ENCODE measurements around the gene INPP5E.

INPP5E gene

DNA sequence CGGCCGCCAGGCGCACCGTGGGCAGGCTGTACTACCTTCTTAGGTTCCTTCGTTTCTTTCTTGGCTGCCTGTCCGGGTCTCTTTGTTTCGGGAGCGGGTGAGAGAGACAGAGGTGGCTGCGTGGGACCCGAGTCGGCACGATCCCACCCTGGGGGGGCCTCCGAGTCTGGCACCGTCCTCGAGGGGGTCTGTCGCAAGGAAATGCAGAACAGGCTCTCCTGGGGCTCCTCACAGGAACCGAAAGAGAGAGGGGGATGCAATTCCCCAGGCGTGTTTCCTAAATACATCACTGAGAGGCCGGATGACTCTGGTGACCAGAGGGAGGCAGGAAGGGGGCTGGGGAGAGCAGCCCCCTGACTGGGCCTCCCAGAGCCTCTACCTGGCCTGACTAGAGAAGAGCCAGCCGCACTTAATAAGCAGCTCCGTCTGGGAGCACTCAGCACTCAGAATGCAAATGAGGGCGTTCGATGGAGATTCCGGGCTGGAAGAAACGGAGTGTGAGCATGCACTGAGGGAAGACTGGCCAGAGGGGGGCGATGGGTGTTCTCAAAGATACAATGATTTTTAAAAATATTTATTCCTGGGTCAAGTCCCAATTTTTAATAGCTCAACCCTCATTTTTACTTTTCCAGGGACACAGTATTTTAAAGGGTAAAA, 11.7 kb upstream of the INPP5E start:
- DNase-seq (ENCODE audit: extremely low read depth in 1 of 2, low read depth in 1 of 2), result no peak

DNA sequence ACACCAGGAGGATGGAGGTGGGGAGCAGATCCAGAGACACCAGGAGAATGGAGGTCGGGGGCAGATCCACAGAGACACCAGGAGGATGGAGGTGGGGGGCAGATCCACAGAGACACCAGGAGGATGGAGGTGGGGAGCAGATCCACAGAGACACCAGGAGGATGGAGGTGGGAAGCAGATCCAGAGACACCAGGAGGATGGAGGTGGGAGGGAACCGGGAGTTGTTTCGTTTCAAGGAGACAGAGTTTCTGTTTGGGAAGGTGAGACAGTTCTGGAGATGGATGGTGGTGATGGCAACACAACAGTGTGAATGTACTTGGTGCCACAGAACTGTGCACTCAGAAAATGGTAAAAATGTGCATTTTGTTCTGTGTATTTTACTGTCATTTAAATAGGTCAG, 9.0 kb upstream of the INPP5E start:
- no peak for DNase-seq (ENCODE audit: extremely low read depth in 1 of 2, low read depth in 1 of 2)

- DNase-seq (ENCODE audit: extremely low read depth in 1 of 2, low read depth in 1 of 2), result no peak
Measured at GRCh38 chr9:136447173-136447778, 7.6 kb upstream of the INPP5E start.

- DNase-seq (ENCODE audit: extremely low read depth in 1 of 2, low read depth in 1 of 2), result no peak
Measured at GRCh38 chr9:136445799-136446198, 6.2 kb upstream of the INPP5E start.

DNA sequence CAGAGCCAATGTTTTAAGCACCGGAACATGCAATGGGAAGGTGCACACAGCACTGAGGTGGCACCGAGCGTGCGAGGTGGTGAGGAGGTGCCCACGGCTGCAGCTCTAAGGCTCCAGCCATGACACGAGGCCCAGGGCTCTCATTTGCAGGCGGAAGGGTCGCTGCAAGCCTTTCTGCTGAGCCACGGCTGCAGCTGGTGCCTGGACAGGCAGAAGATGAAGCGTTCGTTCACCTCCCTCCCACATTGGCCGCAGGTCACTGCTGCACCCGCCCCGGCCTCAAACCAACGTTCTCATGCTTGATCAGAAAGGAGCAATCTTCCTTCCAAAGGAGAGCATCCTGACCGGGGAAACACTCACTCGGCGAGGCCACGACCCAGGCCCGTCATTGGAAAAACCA, 4.5 kb upstream of the INPP5E start:
- no peak for DNase-seq (ENCODE audit: extremely low read depth in 1 of 2, low read depth in 1 of 2)

- DNase-seq (ENCODE audit: extremely low read depth in 1 of 2, low read depth in 1 of 2), result no peak
Measured at GRCh38 chr9:136443687-136444086, 4.0 kb upstream of the INPP5E start.

DNA sequence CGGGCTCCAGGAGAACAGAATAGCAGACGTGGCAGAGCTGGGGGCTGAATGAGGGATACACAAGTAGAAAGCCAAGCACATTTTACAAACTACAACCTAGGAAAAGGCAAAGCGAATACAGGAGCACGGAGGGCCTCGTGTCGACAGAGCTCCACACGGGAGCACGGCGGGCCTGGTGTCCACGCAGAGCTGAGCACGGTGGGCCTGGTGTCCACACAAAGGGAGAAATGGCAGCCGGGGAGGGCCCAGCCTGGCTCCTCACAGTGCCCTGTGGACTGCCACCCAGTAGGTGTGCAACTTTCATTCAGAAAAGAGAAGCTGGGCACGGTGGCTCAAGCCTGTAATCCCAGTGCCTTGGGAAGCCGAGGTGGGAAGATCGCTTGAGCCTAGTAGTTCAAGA, 3.4 kb upstream of the INPP5E start:
- no peak for DNase-seq (ENCODE audit: extremely low read depth in 1 of 2, low read depth in 1 of 2)

DNA sequence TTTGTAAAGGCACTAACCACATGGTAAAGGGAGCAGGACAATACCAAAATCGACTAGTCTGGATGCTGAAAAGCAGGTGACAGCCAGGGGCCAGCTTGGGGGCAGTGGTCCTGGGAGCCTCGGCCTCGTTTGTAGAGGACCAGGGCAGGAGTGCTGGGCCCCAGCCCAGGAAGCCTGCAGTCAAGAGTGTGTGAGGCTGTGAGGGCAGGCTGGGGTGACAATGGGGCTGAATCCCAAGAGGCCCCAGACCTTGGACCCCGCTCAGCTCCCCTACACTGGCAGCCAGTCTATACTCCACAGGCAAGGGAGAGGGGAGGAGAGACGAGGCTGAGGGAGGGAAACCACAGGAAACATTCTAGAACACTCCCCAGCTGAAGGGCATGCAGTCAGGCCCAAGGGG, 2.6 kb upstream of the INPP5E start:
- no peak for DNase-seq (ENCODE audit: extremely low read depth in 1 of 2, low read depth in 1 of 2)

GRCh38 chr9:136441681-136442245, 2.1 kb upstream of the INPP5E start:
- no peak for DNase-seq (ENCODE audit: extremely low read depth in 1 of 2, low read depth in 1 of 2)

- no peak for DNase-seq (ENCODE audit: extremely low read depth in 1 of 2, low read depth in 1 of 2)
Measured at GRCh38 chr9:136441191-136441680, 1.6 kb upstream of the INPP5E start.

DNA sequence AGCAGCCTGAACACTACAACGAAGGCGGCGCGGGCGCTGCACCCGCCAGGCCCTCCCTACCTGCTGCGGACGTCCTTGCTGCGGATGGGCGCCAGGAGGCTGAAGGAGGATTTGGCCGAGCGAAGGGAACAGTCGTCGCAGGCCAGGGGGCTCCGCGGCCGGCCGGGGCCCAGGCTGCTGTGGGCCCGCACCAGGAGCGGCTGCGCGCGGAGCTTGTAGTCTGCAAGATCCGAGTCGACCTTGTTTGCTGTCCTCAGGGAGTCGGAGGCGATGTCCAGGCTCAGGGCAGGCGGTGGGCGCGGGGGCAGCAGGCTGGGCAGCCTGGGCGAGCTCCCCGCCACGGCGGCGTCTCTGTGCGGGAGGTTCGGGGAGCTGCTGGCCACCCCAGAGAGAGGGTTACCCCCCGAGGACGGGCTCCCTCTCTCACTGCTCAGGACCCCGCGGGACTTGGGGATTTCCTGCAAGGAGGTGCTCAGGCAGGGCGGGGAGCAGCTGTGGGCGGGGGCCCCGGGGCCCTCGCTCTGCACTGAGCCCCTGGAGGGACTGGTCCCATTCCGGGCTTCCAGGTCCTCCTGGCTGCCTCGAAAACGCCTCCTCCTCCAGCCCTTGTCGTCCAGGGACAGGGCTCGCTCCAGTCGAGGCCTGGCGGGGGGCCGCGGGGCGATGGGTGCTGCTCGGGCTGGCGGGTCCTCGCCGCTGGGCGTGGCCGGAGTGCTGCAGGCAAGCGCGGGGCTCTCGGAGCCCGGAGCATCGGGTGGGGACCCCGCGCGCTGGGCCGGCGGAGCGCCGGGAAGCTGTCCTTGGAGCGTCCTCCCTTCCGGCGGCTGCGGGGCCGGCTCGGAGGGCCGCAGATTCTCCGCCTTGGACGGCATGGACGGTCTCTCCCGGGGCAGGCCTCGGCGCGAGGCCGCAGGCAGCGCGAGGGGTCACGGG, 831 bp downstream of the INPP5E start:
- peak; percentile 7 to 27 for DNase-seq (ENCODE audit: extremely low read depth in 1 of 2, low read depth in 1 of 2)

GRCh38 chr9:136437839-136438547, 1.7 kb downstream of the INPP5E start:
- no peak for DNase-seq (ENCODE audit: extremely low read depth in 1 of 2, low read depth in 1 of 2)

DNA sequence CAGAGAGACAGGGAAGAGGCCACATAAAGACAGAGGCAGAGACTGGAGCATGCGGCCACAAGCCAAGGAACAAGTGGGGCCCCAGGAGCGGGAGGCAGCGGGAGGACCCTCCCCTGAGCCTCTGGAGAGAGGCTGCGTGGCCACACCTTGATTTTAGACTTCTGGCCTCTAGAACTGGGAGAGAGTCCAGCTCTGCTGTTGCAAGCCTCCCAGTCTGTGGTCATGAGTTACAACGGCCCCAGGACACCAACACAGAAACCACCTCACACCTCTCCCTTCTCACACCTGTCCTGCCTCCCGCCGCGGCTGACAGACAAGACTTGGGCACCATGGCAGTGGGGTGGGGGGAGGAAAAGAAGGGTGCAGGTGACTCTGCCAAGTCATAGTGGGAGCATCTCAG, 2.2 kb downstream of the INPP5E start:
- no peak for DNase-seq (ENCODE audit: extremely low read depth in 1 of 2, low read depth in 1 of 2)

GRCh38 chr9:136436055-136436634, 3.5 kb downstream of the INPP5E start:
- DNase-seq (ENCODE audit: extremely low read depth in 1 of 2, low read depth in 1 of 2), result no peak

DNA sequence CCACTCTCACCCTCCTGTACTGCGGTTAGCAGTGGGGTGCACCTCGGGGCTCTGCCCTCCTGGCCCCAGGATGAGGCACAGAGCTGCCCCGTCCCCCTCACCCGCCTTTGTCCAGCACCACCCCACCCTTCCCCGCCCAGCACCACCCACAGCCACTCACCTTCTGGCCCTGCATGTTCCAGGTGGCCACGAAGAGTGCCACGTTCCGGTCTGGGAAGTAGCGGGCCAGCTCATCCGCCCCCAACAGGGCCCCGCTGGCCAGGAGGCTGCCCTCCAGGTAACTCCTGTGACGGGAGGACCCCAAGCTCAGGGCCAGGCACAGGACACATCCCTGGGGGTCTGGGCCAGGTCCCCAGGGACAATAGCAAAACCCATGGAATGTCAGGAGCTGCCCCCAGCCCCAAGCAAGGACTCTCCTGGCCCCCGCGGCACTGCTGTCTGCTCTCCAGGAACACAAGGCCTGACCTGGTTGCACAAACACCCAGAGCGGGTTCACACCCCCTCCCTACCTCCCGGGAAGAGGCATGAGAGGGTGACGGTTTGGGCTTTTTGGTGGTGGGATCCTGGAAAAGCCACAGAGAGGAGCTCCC, 5.0 kb downstream of the INPP5E start:
- no peak for DNase-seq (ENCODE audit: extremely low read depth in 1 of 2, low read depth in 1 of 2)

DNA sequence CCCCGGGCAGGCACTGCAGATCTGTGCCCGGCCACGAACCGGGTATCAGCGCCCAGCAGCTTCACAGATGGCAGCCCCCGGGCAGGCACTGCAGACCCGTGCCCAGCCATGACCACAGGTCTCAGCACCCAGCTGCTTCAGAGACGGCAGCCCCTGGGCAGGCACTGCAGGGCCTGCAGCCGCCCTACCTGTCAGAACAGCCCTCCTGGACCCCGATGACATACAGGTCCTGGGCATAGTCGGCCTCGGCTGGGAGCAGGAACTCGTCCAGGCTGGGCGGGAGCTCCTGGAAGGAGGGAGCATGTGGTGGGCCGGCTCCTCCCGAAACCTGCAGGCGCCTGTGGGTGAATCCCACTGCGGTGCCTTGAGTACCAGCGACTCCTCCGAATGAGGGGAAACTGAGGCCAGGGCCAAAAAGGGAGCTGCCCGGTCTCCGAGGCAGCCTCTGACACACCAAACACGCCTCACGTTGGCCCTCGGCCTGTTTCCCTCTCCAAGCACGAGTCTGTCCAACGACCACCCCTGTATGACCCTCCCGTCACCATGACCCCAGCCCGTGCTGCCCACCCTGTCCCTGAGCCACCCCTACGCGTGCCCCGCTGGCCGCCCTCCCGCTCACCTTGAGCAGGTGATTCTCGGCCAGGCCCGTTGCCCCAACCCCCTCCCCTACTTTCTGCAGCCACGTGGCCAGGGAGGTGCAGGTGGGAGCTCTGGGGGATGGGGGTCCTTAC, 5.6 kb downstream of the INPP5E start:
- no peak for DNase-seq (ENCODE audit: extremely low read depth in 1 of 2, low read depth in 1 of 2)

- DNase-seq (ENCODE audit: extremely low read depth in 1 of 2, low read depth in 1 of 2), result no peak
Measured at GRCh38 chr9:136433043-136433715, 6.5 kb downstream of the INPP5E start.

DNA sequence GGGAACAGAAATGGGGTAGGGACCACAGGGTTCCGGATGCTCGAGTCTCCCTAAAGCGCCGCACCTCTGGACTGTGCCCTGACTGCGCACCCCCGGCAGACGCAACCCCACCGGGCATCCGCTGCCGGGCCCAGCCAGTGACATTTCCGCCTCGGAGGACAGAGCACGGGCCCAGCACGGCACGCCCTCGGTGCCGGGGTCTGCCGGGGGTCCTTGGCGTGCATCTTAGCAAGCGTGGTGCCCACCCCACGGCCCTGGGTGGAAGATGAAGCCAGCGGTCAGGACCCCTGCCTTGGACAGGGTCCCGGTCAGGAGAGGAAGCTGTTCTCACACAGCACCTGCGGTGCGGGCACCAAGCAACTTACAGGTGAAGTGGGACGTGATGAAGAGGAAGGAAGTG, 7.1 kb downstream of the INPP5E start:
- no peak for DNase-seq (ENCODE audit: extremely low read depth in 1 of 2, low read depth in 1 of 2)

All from activated CD8-positive, alpha-beta memory T cell treated with anti-CD3 and anti-CD28 coated beads for 1 hour (primary cell).